Ishikawa (cell line): ENCODE measurements around the gene PLXNB3.

Experiments
- CEBPB ChIP-seq: IDR thresholded peaks from 2 replicates; pipeline ENCODE4 v1.6.1; 2012
- EGR1 ChIP-seq: IDR thresholded peaks from 2 replicates; pipeline ENCODE4 v1.6.1; 2012
- FOXM1 ChIP-seq: IDR thresholded peaks from 2 replicates; pipeline ENCODE4 v1.6.1; 2012; ENCODE audit warnings: low read depth, borderline replicate concordance
- RAD21 ChIP-seq: IDR thresholded peaks from 2 replicates; pipeline ENCODE4 v1.6.1; 2012; ENCODE audit warnings: low read depth
- TAF1 ChIP-seq: IDR thresholded peaks from 2 replicates; pipeline ENCODE4 v1.6.1; 2012; ENCODE audit warnings: low read depth, mild to moderate bottlenecking
- TF ChIP-seq, protein P1 (sequence below): IDR thresholded peaks from 2 replicates; pipeline ENCODE4 v1.6.1; 2012; ENCODE audit warnings: low read depth, mild to moderate bottlenecking

DNA sequence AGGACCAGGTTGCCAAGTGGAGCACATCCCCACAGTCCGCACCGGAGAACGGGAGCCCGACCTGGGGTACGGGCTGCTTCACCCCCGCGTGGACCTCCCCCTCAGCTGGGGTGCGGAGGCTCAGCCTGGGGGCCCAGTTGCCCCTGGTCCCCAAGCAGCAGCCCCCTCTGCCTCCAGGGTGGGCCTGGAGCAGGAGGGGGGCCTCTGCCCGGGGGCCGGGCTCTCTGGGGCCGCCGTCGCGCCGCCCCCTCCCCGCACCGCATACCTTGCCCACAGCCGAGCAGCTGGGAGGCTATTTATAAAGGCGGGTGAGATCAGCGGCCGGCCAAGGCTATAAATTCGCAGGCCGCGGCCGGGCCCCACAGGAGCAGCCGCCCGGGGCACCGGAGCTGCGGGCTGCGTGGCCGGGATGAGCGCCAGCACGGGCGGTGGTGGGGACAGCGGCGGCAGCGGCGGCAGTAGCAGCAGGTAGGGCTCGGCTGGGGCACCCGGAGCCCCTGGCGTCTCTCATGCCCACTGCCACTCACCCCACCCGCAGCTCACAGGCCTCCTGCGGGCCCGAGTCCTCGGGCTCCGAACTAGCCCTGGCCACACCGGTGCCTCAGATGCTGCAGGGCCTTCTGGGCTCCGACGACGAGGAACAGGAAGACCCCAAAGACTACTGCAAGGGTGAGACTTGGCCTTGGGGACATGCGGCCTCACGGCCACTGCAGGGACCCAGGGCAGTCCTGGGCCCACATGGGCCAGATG is 16.8 kb downstream of the PLXNB3 start, which contains the start of gene SRPK3:
- TF ChIP-seq, protein P1, sequence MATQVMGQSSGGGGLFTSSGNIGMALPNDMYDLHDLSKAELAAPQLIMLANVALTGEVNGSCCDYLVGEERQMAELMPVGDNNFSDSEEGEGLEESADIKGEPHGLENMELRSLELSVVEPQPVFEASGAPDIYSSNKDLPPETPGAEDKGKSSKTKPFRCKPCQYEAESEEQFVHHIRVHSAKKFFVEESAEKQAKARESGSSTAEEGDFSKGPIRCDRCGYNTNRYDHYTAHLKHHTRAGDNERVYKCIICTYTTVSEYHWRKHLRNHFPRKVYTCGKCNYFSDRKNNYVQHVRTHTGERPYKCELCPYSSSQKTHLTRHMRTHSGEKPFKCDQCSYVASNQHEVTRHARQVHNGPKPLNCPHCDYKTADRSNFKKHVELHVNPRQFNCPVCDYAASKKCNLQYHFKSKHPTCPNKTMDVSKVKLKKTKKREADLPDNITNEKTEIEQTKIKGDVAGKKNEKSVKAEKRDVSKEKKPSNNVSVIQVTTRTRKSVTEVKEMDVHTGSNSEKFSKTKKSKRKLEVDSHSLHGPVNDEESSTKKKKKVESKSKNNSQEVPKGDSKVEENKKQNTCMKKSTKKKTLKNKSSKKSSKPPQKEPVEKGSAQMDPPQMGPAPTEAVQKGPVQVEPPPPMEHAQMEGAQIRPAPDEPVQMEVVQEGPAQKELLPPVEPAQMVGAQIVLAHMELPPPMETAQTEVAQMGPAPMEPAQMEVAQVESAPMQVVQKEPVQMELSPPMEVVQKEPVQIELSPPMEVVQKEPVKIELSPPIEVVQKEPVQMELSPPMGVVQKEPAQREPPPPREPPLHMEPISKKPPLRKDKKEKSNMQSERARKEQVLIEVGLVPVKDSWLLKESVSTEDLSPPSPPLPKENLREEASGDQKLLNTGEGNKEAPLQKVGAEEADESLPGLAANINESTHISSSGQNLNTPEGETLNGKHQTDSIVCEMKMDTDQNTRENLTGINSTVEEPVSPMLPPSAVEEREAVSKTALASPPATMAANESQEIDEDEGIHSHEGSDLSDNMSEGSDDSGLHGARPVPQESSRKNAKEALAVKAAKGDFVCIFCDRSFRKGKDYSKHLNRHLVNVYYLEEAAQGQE, result no peak
- TF ChIP-seq RAD21 (no peak), TAF1 (no peak), CEBPB (no peak), EGR1 (no peak), FOXM1 (no peak)
